ENCODE results near the gene SLC35F4. TPM values are rescaled to one million over a fixed set of nuclear protein-coding genes. Genes with fewer than 3 reads are reported as not detected.

Gene SLC35F4
- total and polyA plus RNA-seq, 2 donors (not counting 1 experiment from before 2014, with no cell fraction given): not detected

DNA sequence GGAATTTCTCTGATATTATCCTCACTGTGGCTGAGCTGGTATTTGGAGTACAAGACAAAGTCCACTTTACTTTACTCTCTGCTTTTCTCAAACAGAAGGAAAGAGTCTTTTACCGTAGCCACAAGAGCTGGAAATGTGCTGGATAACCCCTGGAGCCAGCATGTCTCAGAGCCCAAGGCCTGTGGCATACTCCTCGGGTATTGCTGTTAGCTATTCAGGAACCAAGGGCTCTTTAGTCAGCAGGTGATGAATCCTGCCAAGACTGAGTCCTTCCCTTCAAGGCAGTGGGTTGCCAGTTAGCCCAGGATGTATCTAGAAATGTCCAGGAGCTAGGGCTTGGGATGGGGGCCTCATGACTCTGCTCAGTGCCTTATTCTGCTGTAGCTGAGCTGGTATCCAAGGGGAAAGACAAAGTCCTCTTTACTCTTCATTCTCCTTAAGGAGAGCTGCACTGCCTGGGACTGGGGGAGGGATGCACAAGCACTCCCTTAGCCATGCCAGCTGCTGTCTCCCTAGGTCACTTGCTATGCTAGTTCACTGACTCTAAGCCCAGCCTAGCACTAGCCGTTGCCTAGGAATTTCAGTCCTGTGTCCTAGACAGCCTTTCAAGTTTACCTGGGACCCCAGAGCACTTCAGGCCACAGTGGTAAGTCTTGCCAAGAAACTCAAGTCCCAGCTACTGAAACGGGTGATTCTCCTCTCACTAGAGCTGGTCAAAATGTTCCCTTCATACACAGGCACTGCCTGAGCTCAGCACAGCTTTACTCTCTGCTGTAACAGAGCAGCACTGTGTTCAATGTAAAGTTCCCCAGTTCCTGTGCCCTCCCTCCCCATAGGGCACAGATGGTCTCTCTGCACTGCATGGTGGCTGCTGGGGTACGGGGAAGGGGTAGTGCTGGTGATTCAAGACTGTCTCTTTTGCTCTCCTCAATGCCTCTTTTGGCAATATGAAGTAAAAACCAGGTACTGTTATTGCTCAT lies 136.4 kb downstream of the SLC35F4 start:
- TF ChIP-seq EZH2 (IDR thresholded peaks at IDR 0.05; ENCODE audit: borderline replicate concordance, insufficient read depth, low read depth, low read length, poor library complexity, severe bottlenecking): no peak
- TF ChIP-seq, protein P1, sequence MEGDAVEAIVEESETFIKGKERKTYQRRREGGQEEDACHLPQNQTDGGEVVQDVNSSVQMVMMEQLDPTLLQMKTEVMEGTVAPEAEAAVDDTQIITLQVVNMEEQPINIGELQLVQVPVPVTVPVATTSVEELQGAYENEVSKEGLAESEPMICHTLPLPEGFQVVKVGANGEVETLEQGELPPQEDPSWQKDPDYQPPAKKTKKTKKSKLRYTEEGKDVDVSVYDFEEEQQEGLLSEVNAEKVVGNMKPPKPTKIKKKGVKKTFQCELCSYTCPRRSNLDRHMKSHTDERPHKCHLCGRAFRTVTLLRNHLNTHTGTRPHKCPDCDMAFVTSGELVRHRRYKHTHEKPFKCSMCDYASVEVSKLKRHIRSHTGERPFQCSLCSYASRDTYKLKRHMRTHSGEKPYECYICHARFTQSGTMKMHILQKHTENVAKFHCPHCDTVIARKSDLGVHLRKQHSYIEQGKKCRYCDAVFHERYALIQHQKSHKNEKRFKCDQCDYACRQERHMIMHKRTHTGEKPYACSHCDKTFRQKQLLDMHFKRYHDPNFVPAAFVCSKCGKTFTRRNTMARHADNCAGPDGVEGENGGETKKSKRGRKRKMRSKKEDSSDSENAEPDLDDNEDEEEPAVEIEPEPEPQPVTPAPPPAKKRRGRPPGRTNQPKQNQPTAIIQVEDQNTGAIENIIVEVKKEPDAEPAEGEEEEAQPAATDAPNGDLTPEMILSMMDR (IDR thresholded peaks at IDR 0.05): no peak
- H3K4me1 Mint-ChIP-seq: no peaks in the 10 kb centered on the region
- H3K27ac Mint-ChIP-seq: no peak overlapping the region

More for the DNA sequence above, 136.4 kb downstream of the SLC35F4 start:
- Histone ChIP-seq H3K9me3 (ENCODE audit: control extremely low read depth in 1 of 3, control insufficient read depth in 2 of 3, insufficient read depth in 1 of 3, low read length in 2 of 3) (peaks cover 0 to 5% (median 0%) of the 10 kb centered on the region in 3 donors), H3K4me1 (ENCODE audit: control insufficient read depth in 2 of 2, insufficient read depth in 2 of 2, low read length in 2 of 2) (no peaks in the 10 kb centered on the region), H3K79me2 (ENCODE audit: control insufficient read depth, insufficient read depth, low read length) (no peaks in the 10 kb centered on the region), H3K4me2 (replicated peaks; ENCODE audit: low read depth, low read length, poor library complexity, severe bottlenecking) (no peak overlapping the region), H3K4me3 (ENCODE audit: control extremely low read depth in 1 of 5, extremely low read depth in 1 of 5, insufficient read depth in 1 of 5, low read depth in 2 of 5, low read length in 4 of 5) (no peak overlapping the region), H3K36me3 (replicated peaks in 1 of 2; ENCODE audit: control extremely low read depth in 1 of 2, control insufficient read depth in 1 of 2, extremely low read depth in 1 of 2, insufficient read depth in 2 of 2, low read length in 1 of 2) (no peaks in the 10 kb centered on the region), H3K27me3 (replicated peaks in 1 of 4; ENCODE audit: control extremely low read depth in 1 of 4, control insufficient read depth in 3 of 4, insufficient read depth in 4 of 4, low read length in 3 of 4) (no peaks in the 10 kb centered on the region), H2AFZ (ENCODE audit: insufficient read depth, low read depth, low read length, poor library complexity, severe bottlenecking) (no peak overlapping the region), H4K20me1 (ENCODE audit: control insufficient read depth, insufficient read depth, low read length, poor library complexity, severe bottlenecking) (no peaks in the 10 kb centered on the region), H3K9ac (ENCODE audit: low read length) (no peak overlapping the region), H3K27ac (ENCODE audit: low read length in 2 of 2) (no peak overlapping the region)
- intact Hi-C loops (cut with micrococcal nuclease): no loop called here
- H3K9me3 Mint-ChIP-seq (ENCODE audit: insufficient read depth): peaks cover 2% of the 10 kb centered on the region
- DNase-seq (no peak), ATAC-seq (ENCODE audit: low read depth) (no peak)
- no peak overlapping the region for H3K4me3 Mint-ChIP-seq
- POLR2A ChIA-PET: no interaction called here
- 74% methylated on average over 4 of the region's 5 CpGs for WGBS (ENCODE audit: insufficient coverage)
- H3K27me3 Mint-ChIP-seq: no peaks in the 10 kb centered on the region
- CTCF ChIA-PET: no interaction called here
